GM18909 (cell line): ENCODE results near the gene KIN.
"Not testable (repeated sequence)": the region's sequence is repeated elsewhere in the genome, so short reads cannot be mapped to it uniquely, and the experiment has no call there.

ENCODE experiments used
- ATAC-seq: cut with Tn5 transposase; IDR thresholded peaks from one replicate; pipeline ENCODE4 v1.9.1; 2021; ENCODE audit warnings: mild to moderate bottlenecking; ENCODE audit not compliant: unreplicated experiment, poor library complexity

The KIN gene

DNA sequence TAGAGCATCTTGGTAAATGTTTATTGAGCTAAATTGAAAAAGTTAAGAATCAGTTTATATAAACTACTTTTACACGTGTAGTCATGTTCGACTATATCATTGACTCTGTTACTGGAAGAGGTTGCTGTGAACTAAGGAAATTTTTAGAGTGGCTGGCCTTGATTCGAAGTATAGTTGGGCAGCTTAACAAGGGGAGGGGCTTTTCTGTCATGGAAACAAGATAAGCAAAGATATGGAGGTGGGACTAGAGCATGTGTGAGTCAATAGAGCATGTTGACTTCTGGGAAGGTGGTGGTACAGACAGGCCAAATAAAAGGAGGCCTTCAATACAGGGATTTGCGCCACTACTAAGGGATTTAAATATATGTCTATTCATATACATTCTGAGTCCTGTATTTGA is 7.8 kb upstream of the KIN start:
- no peak for ATAC-seq

DNA sequence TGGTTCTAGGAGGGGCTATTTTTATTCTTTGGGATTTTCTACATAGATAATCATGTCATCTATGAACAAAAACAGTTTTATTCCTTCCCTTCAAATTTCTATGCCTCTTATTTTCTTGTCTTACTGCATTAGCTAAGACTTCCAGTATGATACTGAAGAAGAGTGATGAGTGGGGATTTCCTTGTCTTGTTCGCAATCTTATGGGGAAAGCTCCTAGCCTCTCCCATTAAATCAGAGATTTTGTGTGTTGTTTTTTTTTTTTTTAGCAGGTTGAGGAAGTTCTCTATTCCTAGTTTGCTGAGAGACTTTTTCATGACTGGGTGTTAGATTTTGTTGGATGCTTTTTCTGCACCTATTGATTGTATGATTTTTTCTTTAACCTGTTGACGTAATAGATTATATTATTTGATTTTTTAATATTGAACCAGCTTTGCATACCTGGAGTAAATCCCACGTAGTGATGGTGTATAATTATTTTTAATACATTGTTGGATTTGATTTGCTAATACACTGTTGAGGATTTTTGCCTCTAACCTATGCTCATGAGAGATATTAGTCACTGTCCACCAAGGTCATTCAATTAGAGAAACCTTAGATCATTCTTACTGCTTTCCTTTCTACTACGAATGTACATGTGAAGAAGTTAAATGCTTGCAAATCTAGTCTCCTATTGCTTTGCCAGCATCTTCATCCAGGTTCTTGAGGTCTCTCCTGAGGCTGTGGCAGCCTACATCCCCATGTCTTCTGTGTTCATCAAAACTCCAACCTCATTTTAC is 6.6 kb upstream of the KIN start:
- ATAC-seq = no peak

- ATAC-seq = no peak
Measured at GRCh38 chr10:7792541-7792940, 4.7 kb upstream of the KIN start.

- ATAC-seq = no peak
Measured at GRCh38 chr10:7789390-7789789, 1.6 kb upstream of the KIN start.

- ATAC-seq = peak; percentile 22
Measured at GRCh38 chr10:7788639-7789286, 970 bp upstream of the KIN start.

- peak; percentile 20 for ATAC-seq
Measured at GRCh38 chr10:7787150-7787856, 490 bp downstream of the KIN start.

- no peak for ATAC-seq
Measured at GRCh38 chr10:7786430-7786829, 1.4 kb downstream of the KIN start.

GRCh38 chr10:7782194-7782593 is 5.6 kb downstream of the KIN start:
- ATAC-seq = not testable (repeated sequence)

DNA sequence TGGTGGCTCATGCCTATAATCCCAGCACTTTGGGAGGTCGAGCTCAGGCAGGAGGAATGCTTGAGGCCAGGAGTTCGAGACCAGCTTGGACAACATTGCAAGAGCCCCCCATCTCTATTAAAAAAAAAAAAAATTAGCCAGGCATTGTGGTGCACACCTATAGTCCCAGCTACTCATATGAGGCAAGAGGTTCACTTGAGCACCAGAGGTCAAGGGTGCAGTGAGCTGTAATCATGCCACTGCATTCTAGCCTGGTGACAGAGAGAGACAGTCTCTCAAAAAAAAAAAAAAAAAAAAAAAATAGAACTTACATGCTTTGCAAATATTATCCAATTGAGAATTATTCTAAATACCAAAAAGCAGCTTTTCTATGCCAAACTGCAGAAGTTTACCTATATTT is 11.0 kb downstream of the KIN start:
- no peak for ATAC-seq

GRCh38 chr10:7773845-7774801 is 13.7 kb downstream of the KIN start:
- ATAC-seq = no peak

DNA sequence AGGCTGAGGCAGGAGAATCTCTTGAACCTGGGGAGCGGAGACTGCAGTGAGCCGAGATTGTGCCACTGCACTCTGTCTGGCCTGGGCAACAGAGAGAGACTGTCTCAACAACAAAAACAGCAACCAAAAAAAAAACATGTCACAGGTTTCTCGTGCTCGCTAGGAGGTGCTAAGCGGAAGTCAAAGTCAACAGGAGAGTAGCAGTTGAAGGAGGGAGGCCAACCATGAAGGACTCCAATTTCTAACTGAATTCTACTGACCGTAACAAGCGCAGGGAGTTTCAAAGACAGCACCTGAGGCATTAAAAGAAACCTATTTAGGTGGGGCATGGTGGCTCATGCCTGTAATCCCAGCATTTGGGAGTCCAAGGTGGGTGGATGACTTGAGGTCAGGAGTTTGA is 19.4 kb downstream of the KIN start:
- no peak for ATAC-seq

GRCh38 chr10:7767209-7767608 is 20.6 kb downstream of the KIN start:
- no peak for ATAC-seq

GRCh38 chr10:7766241-7766640 is 21.6 kb downstream of the KIN start:
- no peak for ATAC-seq

- ATAC-seq = no peak
Measured at GRCh38 chr10:7763929-7764328, 23.9 kb downstream of the KIN start.

DNA sequence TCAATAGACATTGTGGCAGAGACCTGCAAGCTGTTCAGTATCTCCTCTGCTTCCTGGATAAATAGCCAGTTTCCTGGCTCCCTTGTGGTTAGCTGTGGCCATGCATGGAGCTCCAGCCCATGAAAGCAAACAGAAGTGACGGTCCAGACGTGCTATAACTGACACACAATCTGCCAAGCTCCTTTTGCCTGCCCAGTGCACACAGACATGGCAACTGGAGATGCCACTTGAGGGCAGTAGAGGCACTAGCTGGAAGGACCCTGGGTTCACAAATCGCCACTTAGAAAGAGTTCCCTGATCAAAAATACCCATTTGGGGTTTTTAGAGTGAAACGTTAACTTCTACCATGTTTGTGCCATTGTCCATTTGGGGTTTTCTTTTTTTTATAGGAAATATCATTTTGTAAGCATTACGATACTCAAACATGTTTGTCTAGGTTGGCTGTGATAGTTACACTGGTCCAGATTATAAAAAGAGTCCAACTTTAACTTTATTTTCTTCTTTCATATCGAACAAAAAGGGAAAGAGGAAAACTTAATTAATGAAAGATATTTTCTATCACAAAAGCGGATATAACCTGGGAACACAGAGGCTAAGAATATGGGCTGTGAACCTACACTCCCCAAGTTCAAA is 31.3 kb downstream of the KIN start:
- peak; percentile 64 for ATAC-seq

DNA sequence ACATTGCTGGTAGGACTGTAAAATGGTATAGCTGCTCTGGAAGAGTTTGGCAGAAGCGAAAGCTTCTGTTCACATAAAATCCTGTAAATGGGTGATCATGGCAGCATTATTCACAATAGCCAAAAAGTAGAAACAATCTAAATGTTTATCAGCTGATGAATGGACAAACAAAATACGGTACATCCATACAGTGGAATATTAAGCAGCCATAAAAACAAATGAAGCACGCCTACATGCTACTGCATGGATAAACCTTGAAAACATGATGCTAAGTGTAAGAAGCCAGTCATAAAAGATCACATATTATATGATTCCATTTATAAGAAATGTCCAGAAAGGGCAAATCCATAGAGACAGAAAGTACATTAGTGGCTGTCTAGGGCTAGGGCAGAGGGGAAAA is 32.7 kb downstream of the KIN start:
- no peak for ATAC-seq

GRCh38 chr10:7752251-7752650 is 35.5 kb downstream of the KIN start:
- ATAC-seq = no peak

DNA sequence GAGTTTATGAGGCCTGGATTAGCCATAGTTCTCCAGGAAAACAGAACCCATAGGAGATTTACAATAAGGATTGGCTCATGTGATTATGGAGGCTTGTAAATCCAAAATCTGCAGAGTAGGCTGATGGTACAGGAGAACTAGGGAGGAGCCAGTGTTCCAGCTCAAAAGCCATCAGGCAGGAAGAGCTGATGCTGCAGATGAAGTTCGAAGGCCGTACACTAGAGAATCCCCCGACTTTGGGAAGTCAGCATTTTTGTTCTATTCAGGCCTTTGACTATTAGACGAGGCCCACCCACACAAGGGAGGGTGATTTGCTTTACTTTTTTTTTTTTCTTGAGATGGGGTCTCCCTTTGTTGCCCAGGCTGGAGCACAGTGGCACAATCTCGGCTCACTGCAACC is 37.6 kb downstream of the KIN start:
- no peak for ATAC-seq

DNA sequence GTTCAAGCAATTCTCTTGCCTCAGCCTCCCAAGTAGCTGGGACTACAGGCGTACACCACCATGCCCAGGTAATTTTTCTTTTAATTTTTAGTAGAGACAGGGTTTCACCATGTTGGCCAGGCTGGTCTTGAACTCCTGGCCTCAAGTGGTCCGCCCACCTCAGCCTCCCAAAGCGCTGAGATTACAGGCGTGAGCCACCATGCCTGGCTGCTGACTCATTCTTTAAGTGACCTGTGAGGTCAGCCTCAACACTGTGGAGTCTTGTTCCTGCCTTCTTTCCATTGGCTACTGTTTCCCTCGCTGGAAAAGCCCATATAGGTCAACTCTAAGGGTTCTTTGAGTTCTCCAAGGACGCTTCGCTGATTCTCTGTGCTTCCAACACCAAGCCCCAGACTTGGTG is 39.2 kb downstream of the KIN start:
- not testable (repeated sequence) for ATAC-seq

- no peak for ATAC-seq
Measured at GRCh38 chr10:7744307-7744706, 43.5 kb downstream of the KIN start.
